HepG2 (cell line): ENCODE results near the gene CCDC85C. TPM values are rescaled to one million over a fixed set of nuclear protein-coding genes. Genes with fewer than 3 reads are reported as not detected.

Experiments used
- ATF7 ChIP-seq, 2 experiments: fragments of 450-650 bp in 1 of 2; sonication (generic) in 1 of 2; formaldehyde crosslinking in 1 of 2; IDR thresholded peaks; 2 replicates each; pipeline versions ENCODE4 v1.4.0 to v1.6.1; 2016 to 2020; ENCODE audit warnings: antibody characterized with exemption in 1 of 2, mild to moderate bottlenecking in 1 of 2, missing genetic modification reagents in 1 of 2
- FOXA1 ChIP-seq, 2 experiments: fragments of 450-650 bp in 1 of 2; sonication (generic) in 1 of 2; formaldehyde crosslinking in 1 of 2; IDR thresholded peaks; 2 replicates each; pipeline versions ENCODE4 v1.4.0 to v1.6.1; 2016 to 2020; ENCODE audit warnings: missing genetic modification reagents in 1 of 2
- FOXP4 ChIP-seq: sonication (generic); formaldehyde crosslinking; IDR thresholded peaks from 2 replicates; pipeline ENCODE4 v1.4.0; 2020; ENCODE audit warnings: missing genetic modification reagents
- HDAC2 ChIP-seq: sonication (generic); formaldehyde crosslinking; IDR thresholded peaks from 2 replicates; pipeline ENCODE4 v1.4.0; 2020; ENCODE audit warnings: missing genetic modification reagents
- HNF4G ChIP-seq, 2 experiments: sonication (generic) in 1 of 2; formaldehyde crosslinking in 1 of 2; IDR thresholded peaks; 2 replicates each; pipeline versions ENCODE4 v1.4.0 to v1.6.1; 2011 to 2020; ENCODE audit warnings: borderline replicate concordance in 2 of 2, low read depth in 2 of 2, mild to moderate bottlenecking in 2 of 2, low read length in 1 of 2, missing genetic modification reagents in 1 of 2, moderate library complexity in 1 of 2
- MXD4 ChIP-seq: IDR thresholded peaks from 2 replicates; pipeline ENCODE4 v1.6.1; 2016; ENCODE audit warnings: mild to moderate bottlenecking, missing biosample characterization, missing genetic modification reagents
- NCOR1 ChIP-seq: fragments of 200-600 bp; sonication (generic); IDR thresholded peaks from 2 replicates; pipeline ENCODE4 v1.7.0; 2017; ENCODE audit warnings: antibody characterized with exemption, low read length, borderline replicate concordance
- NR1H2 ChIP-seq: sonication (generic); formaldehyde crosslinking; IDR thresholded peaks from 2 replicates; pipeline ENCODE4 v1.8.1; 2022; ENCODE audit warnings: low read depth, missing genetic modification reagents, borderline replicate concordance
- NR2F2 ChIP-seq: IDR thresholded peaks from 2 replicates; pipeline ENCODE4 v1.6.1; 2012; ENCODE audit warnings: low read depth, inconsistent platforms, borderline replicate concordance
- PATZ1 ChIP-seq: sonication (generic); formaldehyde crosslinking; IDR thresholded peaks from 2 replicates; pipeline ENCODE4 v1.4.0; 2020; ENCODE audit warnings: missing genetic modification reagents
- RNF2 ChIP-seq: fragments of 450-650 bp; conservative IDR thresholded peaks from 2 replicates; pipeline ENCODE4 v1.6.1; 2016; ENCODE audit warnings: low read depth
- SIX4 ChIP-seq: sonication (generic); formaldehyde crosslinking; IDR thresholded peaks from 2 replicates; pipeline ENCODE4 v1.4.0; 2020; ENCODE audit warnings: missing genetic modification reagents
- SP1 ChIP-seq, 2 experiments: fragments of 450-650 bp in 1 of 2; sonication (generic) in 1 of 2; formaldehyde crosslinking in 1 of 2; IDR thresholded peaks; 2 replicates each; pipeline versions ENCODE4 v1.4.0 to v1.6.1; 2016 to 2020; ENCODE audit warnings: missing genetic modification reagents in 1 of 2
- ZBTB7B ChIP-seq: sonication (generic); formaldehyde crosslinking; IDR thresholded peaks from 2 replicates; pipeline ENCODE4 v1.4.0; 2020; ENCODE audit warnings: missing genetic modification reagents
- ZMYM2 ChIP-seq: sonication (generic); formaldehyde crosslinking; IDR thresholded peaks from 2 replicates; pipeline ENCODE4 v1.8.0; 2022; ENCODE audit warnings: mild to moderate bottlenecking, missing genetic modification reagents
- ZNF414 ChIP-seq: sonication (generic); formaldehyde crosslinking; IDR thresholded peaks from 2 replicates; pipeline ENCODE4 v1.5.0; 2020; ENCODE audit warnings: missing genetic modification reagents
- ZNF510 ChIP-seq: sonication (generic); formaldehyde crosslinking; IDR thresholded peaks from 2 replicates; pipeline ENCODE4 v1.4.0; 2020; ENCODE audit warnings: low read depth, mild to moderate bottlenecking, missing genetic modification reagents
- ZNF549 ChIP-seq: sonication (generic); formaldehyde crosslinking; IDR thresholded peaks from 2 replicates; pipeline ENCODE4 v1.5.0; 2020; ENCODE audit warnings: missing genetic modification reagents
- ZNF580 ChIP-seq: IDR thresholded peaks from 2 replicates; pipeline ENCODE4 v1.6.1; 2016; ENCODE audit warnings: low read depth, borderline replicate concordance
- ZNF678 ChIP-seq: sonication (generic); formaldehyde crosslinking; IDR thresholded peaks from 2 replicates; pipeline ENCODE4 v1.4.0; 2020; ENCODE audit warnings: mild to moderate bottlenecking, missing genetic modification reagents
- ZNF777 ChIP-seq: sonication (generic); formaldehyde crosslinking; IDR thresholded peaks from 2 replicates; pipeline ENCODE4 v1.4.0; 2020; ENCODE audit warnings: missing genetic modification reagents
- ZNF792 ChIP-seq: IDR thresholded peaks from 2 replicates; pipeline ENCODE4 v1.6.1; 2016
- ZSCAN21 ChIP-seq: sonication (generic); formaldehyde crosslinking; IDR thresholded peaks from 2 replicates; pipeline ENCODE4 v1.8.0; 2022; ENCODE audit warnings: mild to moderate bottlenecking, missing genetic modification reagents, moderate library complexity, borderline replicate concordance
- polyA plus RNA-seq, 8 experiments: library from polyadenylated mRNA; depleted of rRNA in 3 of 8; stranded (reverse) in 7 of 8; unstranded in 1 of 8; fragments of >200 nt; fragmentation: Illumina TruSeq in 4 of 8; extraction: Trizol in 4 of 8; gene quantifications; 2 replicates each; pipeline versions ENCODE4 v1.2.1 to v1.2.3, GENCODE V29; 2011 to 2016; ENCODE audit warnings: low read depth in 4 of 8, missing spikeins in 1 of 8, mixed read lengths in 1 of 8; ENCODE audit not compliant: insufficient read depth in 1 of 8
- total RNA-seq, 5 experiments: library from RNA; depleted of rRNA; stranded (reverse); fragments of >200 nt; fragmentation: Illumina TruSeq; extraction: Trizol; gene quantifications; 2 replicates each; pipeline ENCODE4 v1.2.3, GENCODE V29; 2016; ENCODE audit warnings: low read depth in 1 of 5

CCDC85C gene
- total and polyA plus RNA-seq, 2 of the 13 experiments (the other 11 are each of a cell fraction or from before 2014, with no cell fraction given): 18.8 to 43.8 TPM

- TF ChIP-seq ZNF414 (CRISPR knock-in tag) (peak; percentile 51; the same call in 1 of the 2 replicates), NR2F2 (peak; percentile 76; the same call in 1 of the 2 replicates), SP1 (IDR thresholded peaks at IDR 0.05) (no peak), SP1 (CRISPR knock-in tag; IDR thresholded peaks at IDR 0.05) (peak; percentile 46), HNF4G (IDR thresholded peaks at IDR 0.05; ENCODE audit: borderline replicate concordance, low read depth, low read length) (peak; percentile 97), HNF4G (CRISPR knock-in tag; IDR thresholded peaks at IDR 0.05; ENCODE audit: borderline replicate concordance, low read depth) (peak; percentile 94), NCOR1 (peak; percentile 86; the same call in 1 of the 2 replicates), ZNF549 (peak; percentile 99), NR1H2 (CRISPR knock-in tag) (no peak), SIX4 (CRISPR knock-in tag) (0 out of 2 replicates have a peak, but pooled peaks have one; percentile 47), ZNF792 (CRISPR knock-in tag) (0 out of 2 replicates have a peak, but pooled peaks have one; percentile 19), HDAC2 (CRISPR knock-in tag) (peak; percentile 90), FOXA1 (IDR thresholded peaks at IDR 0.05) (no peak), FOXA1 (CRISPR knock-in tag; IDR thresholded peaks at IDR 0.05) (peak; percentile 15; the same call in 1 of the 2 replicates), ZNF580 (CRISPR knock-in tag) (peak; percentile 33; the same call in 1 of the 2 replicates), FOXP4 (CRISPR knock-in tag) (peak; percentile 78), ZMYM2 (peak; percentile 77; the same call in 1 of the 2 replicates), MXD4 (CRISPR knock-in tag) (peak; percentile 74; the same call in 1 of the 2 replicates), PATZ1 (CRISPR knock-in tag) (peak; percentile 99), RNF2 (peak; percentile 92), ZBTB7B (peak; percentile 89), ZSCAN21 (CRISPR knock-in tag) (peak; percentile 24; the same call in 1 of the 2 replicates), ZNF510 (CRISPR knock-in tag) (0 out of 2 replicates have a peak, but pooled peaks have one; percentile 17), ZNF678 (CRISPR knock-in tag) (peak; percentile 74; the same call in 1 of the 2 replicates), ATF7 (IDR thresholded peaks at IDR 0.05) (no peak), ATF7 (CRISPR knock-in tag; IDR thresholded peaks at IDR 0.05) (0 out of 2 replicates have a peak, but pooled peaks have one; percentile 37), ZNF777 (CRISPR knock-in tag) (no peak)
Measured at GRCh38 chr14:99566390-99567354, 37.3 kb downstream of the CCDC85C start (continued).
